IPS-15b (cell line): ENCODE measurements around the gene PRPF31.
"Not testable (repeated sequence)": the region's sequence is repeated elsewhere in the genome, so short reads cannot be mapped to it uniquely, and the experiment has no call there.

Experiments used
- H3K27me3 ChIP-seq: one replicate; pipeline ENCODE4 v1.6.1; 2013; ENCODE audit warnings: low read length; ENCODE audit not compliant: control insufficient read depth, insufficient read depth
- H3K36me3 ChIP-seq: one replicate; pipeline ENCODE4 v1.6.1; 2013; ENCODE audit warnings: low read length; ENCODE audit not compliant: control insufficient read depth, insufficient read depth
- H3K4me1 ChIP-seq: one replicate; pipeline ENCODE4 v1.6.1; 2013; ENCODE audit warnings: mild to moderate bottlenecking, low read length; ENCODE audit not compliant: control insufficient read depth, insufficient read depth
- H3K4me3 ChIP-seq: one replicate; pipeline ENCODE4 v1.5.1; 2013; ENCODE audit warnings: low read depth, low read length
- H3K9ac ChIP-seq: one replicate; pipeline ENCODE4 v1.6.1; 2013; ENCODE audit warnings: low read depth, mild to moderate bottlenecking, low read length
- H3K9me3 ChIP-seq: one replicate; pipeline ENCODE4 v1.6.1; 2013; ENCODE audit warnings: mild to moderate bottlenecking, low read length; ENCODE audit not compliant: control insufficient read depth, insufficient read depth

Gene PRPF31

GRCh38 chr19:54115109-54116063, at the start of gene PRPF31, which contains the start of gene TFPT:
Gene PRPF31 (plus strand): TSS chr19:54115754. CDS start chr19:54118279, 2,525 bp downstream.
Gene TFPT (minus strand): TSS chr19:54115657. CDS start chr19:54115269, 388 bp downstream.
- H3K36me3 ChIP-seq = peaks cover 25% of the 10 kb centered on the region

GRCh38 chr19:54069470-54069869, 46.1 kb upstream of the PRPF31 start:
- Histone ChIP-seq H3K9me3 (no peaks in the 10 kb centered on the region), H3K4me3 (no peak overlapping the region), H3K36me3 (no peaks in the 10 kb centered on the region), H3K4me1 (no peaks in the 10 kb centered on the region), H3K9ac (no peak overlapping the region), H3K27me3 (no peaks in the 10 kb centered on the region)

More at GRCh38 chr19:54115109-54116063, at the start of gene PRPF31, which contains the start of gene TFPT:
- H3K4me3 ChIP-seq = peak within 1 kb of the TSS; percentile 79
- H3K9me3 ChIP-seq = no peaks in the 10 kb centered on the region
- H3K4me1 ChIP-seq = no peaks in the 10 kb centered on the region
- peak within 1 kb of the TSS; percentile 90 for H3K9ac ChIP-seq
- H3K27me3 ChIP-seq = no peaks in the 10 kb centered on the region

DNA sequence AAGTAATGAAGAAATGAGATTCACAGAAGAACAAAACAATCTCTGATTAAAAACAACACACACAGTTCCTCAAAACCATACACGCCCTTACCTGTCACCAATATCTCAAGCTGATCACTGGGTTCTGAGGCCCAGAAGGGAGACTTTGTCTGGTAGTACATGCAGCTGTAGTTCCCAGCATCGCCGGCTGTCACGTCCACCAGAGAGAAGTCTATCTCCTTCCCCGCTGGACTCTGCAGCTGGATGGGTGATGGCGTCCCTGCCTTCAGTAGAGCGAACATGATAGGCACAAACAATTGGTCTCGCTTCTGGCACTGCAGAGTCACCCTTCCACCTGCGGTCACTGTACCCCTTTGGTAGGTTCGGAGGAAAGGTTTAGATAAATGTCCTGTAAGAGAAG, 41.7 kb upstream of the PRPF31 start:
- Histone ChIP-seq H3K4me1 (no peaks in the 10 kb centered on the region), H3K27me3 (no peaks in the 10 kb centered on the region), H3K9me3 (no peaks in the 10 kb centered on the region), H3K9ac (no peak overlapping the region), H3K4me3 (no peak overlapping the region), H3K36me3 (no peaks in the 10 kb centered on the region)

GRCh38 chr19:54074851-54075250, 40.7 kb upstream of the PRPF31 start:
- Histone ChIP-seq H3K4me3 (no peak overlapping the region), H3K36me3 (no peaks in the 10 kb centered on the region), H3K9me3 (no peaks in the 10 kb centered on the region), H3K27me3 (no peaks in the 10 kb centered on the region), H3K4me1 (no peaks in the 10 kb centered on the region), H3K9ac (no peak overlapping the region)

- Histone ChIP-seq H3K9me3 (no peaks in the 10 kb centered on the region), H3K4me3 (no peak overlapping the region), H3K4me1 (no peaks in the 10 kb centered on the region), H3K27me3 (no peaks in the 10 kb centered on the region), H3K36me3 (no peaks in the 10 kb centered on the region), H3K9ac (no peak overlapping the region)
Observed at GRCh38 chr19:54077334-54077733, 38.2 kb upstream of the PRPF31 start.

DNA sequence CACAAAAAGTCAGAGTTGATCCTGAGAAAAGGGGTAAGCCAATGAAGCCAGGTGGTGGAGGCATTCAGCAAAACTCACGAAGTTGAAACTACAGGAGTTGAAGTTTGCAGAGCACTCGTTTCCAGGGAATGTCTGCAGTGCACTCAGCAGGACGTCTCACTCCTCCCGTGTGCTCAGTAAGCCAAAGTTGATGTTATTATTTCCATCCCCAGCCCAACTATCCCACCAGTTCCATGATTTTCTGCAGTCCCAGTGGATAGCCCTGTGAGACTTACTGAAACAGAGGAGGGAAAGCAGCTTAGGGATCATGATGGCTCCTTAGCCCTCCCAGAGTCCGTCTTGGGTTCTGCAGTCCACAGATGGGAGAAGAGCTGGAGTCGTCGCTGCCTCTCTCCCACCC, 34.5 kb upstream of the PRPF31 start, which contains the start of gene TARM1:
TARM1 (minus strand) TSS at position 334 of the 400 bp plus-strand sequence; CDS start at position 309, 25 bp downstream.
- H3K9me3 ChIP-seq = no peaks in the 10 kb centered on the region
- H3K36me3 ChIP-seq = no peaks in the 10 kb centered on the region
- no peaks in the 10 kb centered on the region for H3K27me3 ChIP-seq
- no peak within 1 kb of the TSS for H3K4me3 ChIP-seq
- no peaks in the 10 kb centered on the region for H3K4me1 ChIP-seq
- no peak within 1 kb of the TSS for H3K9ac ChIP-seq

DNA sequence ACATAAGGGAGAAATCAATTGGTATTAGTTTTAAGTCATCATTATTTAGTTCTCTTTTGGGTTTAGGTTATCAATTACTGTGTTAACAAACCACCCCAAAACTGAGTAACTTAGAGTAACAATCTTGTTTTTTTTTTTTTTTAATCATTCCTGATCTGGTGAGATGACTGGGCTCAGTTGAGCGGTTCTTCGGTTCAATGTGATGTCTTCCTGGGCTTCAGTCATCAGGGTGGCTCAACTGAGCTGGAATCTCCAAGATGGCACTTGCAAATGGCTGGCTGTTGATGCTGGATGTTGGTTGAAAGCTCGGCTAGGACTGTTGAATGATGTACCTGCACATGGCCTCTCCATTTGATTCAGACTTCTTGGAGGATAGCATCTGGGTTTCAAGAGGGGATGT, 31.1 kb upstream of the PRPF31 start:
- H3K4me3 ChIP-seq = no peak overlapping the region
- no peaks in the 10 kb centered on the region for H3K4me1 ChIP-seq
- H3K36me3 ChIP-seq = no peaks in the 10 kb centered on the region
- no peaks in the 10 kb centered on the region for H3K9me3 ChIP-seq
- no peaks in the 10 kb centered on the region for H3K27me3 ChIP-seq
- no peak overlapping the region for H3K9ac ChIP-seq

DNA sequence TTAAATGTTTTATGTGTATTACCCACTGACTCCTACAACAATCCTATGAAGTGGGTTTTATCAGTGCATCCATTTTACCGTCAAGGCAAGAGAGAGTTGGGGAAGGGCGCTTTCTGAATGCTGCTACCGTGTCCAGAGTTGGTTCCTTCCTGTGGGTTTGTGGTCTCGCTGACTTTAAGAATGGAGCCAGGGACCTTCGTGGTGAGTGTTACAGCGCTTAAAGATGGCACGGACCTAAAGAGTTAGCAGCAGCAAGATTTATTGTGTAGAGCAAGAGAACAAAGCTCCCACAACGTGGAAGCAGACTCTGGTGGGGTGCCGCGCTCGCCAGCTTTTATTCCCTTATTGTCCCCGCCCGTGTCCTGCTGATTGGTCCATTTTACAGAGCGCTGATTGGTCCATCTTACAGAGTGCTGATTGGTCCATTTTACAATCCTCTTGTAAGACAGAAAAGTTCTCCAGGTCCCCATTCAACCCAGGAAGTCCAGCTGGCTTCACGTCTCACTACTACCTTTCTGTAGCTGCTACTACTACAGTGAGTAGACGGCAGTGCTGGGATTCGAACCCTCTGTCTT, 21.0 kb upstream of the PRPF31 start:
- Histone ChIP-seq H3K9me3 (no peaks in the 10 kb centered on the region), H3K36me3 (no peaks in the 10 kb centered on the region), H3K27me3 (peaks cover 26% of the 10 kb centered on the region), H3K4me3 (peak overlapping the region; percentile 6), H3K4me1 (no peaks in the 10 kb centered on the region), H3K9ac (no peak overlapping the region)

DNA sequence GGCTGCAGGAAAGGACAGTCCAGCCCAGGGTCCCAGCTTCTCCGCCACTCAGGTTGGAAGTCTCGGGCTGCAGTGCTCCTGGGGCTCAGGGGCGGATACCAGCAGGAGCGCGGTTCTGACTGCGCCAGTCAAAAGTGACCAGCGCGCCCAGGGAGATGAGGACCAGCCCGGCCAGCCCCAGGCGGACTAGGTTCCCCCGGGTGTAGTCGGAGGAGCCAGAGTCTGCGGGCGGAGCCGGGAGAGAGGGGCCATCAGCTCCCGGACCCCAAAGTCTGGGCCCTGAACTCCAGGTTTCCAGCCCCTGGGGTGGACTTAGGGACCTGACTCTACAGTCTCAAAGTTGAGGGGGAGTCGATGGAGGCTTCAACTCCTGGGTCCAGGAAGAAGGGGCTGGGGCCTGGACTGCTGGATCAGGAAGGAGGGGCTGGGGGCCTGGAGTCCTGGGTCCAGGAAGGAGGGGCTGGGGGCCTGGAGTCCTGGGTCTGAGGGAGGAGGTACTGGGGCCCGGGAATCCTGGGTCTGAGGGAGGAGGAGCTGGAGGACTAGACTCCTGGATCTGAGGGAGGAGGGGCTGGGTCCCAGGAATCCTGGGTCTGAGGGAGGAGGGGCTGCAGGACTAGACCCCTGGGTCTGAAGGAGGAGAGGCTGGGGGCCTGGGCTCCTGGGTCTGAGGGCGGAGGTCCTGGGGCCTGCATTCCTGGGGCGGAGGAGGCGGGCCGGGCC, 20.3 kb upstream of the PRPF31 start:
- Histone ChIP-seq H3K4me1 (no peaks in the 10 kb centered on the region), H3K4me3 (peak overlapping the region; percentile 68), H3K27me3 (peaks cover 26% of the 10 kb centered on the region), H3K36me3 (no peaks in the 10 kb centered on the region), H3K9ac (no peak overlapping the region), H3K9me3 (no peaks in the 10 kb centered on the region)

- H3K27me3 ChIP-seq = peaks cover 26% of the 10 kb centered on the region
- not testable (repeated sequence) for H3K36me3 ChIP-seq, H3K9me3 ChIP-seq, H3K4me1 ChIP-seq
- peak overlapping the region; percentile 16 for H3K9ac ChIP-seq
- H3K4me3 ChIP-seq = peak overlapping the region; percentile 68
Observed at GRCh38 chr19:54095859-54096616, 19.5 kb upstream of the PRPF31 start.

DNA sequence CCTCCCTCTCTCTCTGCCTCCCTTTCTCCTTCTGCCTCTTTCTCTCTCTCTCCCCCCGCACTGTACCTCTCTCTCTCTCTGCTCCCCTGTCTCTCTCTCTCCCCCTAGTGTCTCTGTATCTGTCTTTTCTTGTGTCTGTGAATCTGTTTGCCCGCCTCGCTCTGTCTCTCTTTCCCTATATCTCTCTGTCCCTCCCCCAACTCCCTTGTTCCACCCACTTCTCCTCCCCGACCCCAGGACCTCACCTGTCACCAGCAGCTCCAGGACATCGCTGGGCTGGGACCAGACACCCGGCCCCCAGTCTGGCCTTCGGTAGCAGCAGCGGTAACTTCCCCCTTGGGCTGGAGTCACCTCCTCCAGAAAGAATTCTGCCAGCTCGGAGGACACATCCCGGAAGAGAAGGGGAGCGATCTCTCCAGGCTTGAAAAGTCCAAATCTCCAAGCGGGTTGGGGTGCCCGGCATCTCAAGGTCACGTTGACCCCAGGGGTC, 18.9 kb upstream of the PRPF31 start:
- Histone ChIP-seq H3K9me3 (no peaks in the 10 kb centered on the region), H3K36me3 (no peaks in the 10 kb centered on the region), H3K9ac (peak overlapping the region; percentile 16), H3K27me3 (peaks cover 26% of the 10 kb centered on the region), H3K4me3 (peak overlapping the region; percentile 68), H3K4me1 (no peaks in the 10 kb centered on the region)
